BLaER1 treated with 17β-estradiol and CSF1 and Interleukin-3, amounts not matched to agents 10 nM and 100 nM (cell line): Measurements from ENCODE around the gene MTMR12.

Experiments used
- H3K27ac ChIP-seq, 11 experiments: shearing (Covaris generic); formaldehyde crosslinking; 2 replicates each; pipeline ENCODE4 v1.8.1; 2022
- H3K27me3 ChIP-seq, 11 experiments: shearing (Covaris generic); formaldehyde crosslinking; 2 replicates each; pipeline ENCODE4 v1.8.1; 2022
- H3K36me3 ChIP-seq, 11 experiments: shearing (Covaris generic); formaldehyde crosslinking; 2 replicates each; pipeline ENCODE4 v1.8.1; 2022
- H3K4me1 ChIP-seq, 10 experiments: shearing (Covaris generic); formaldehyde crosslinking; 2 replicates each; pipeline ENCODE4 v1.8.1; 2022
- H3K4me2 ChIP-seq, 11 experiments: shearing (Covaris generic); formaldehyde crosslinking; 2 replicates each; pipeline ENCODE4 v1.8.1; 2022
- H3K4me3 ChIP-seq, 10 experiments: shearing (Covaris generic); formaldehyde crosslinking; 2 replicates each; pipeline ENCODE4 v1.8.1; 2022
- H3K9ac ChIP-seq, 11 experiments: shearing (Covaris generic); formaldehyde crosslinking; 2 replicates each; pipeline ENCODE4 v1.8.1; 2022
- H3K9me3 ChIP-seq, 11 experiments: shearing (Covaris generic); formaldehyde crosslinking; replicated peaks in 1 of 11; 2 replicates each; pipeline ENCODE4 v1.8.1; 2022
- H4K20me1 ChIP-seq, 11 experiments: shearing (Covaris generic); formaldehyde crosslinking; 2 replicates each; pipeline ENCODE4 v1.8.1; 2022
- Cebpa-rat ChIP-seq, 11 experiments: shearing (Covaris generic); IDR thresholded peaks; 2 replicates each; pipeline ENCODE4 v1.8.1; 2022

The MTMR12 gene

DNA sequence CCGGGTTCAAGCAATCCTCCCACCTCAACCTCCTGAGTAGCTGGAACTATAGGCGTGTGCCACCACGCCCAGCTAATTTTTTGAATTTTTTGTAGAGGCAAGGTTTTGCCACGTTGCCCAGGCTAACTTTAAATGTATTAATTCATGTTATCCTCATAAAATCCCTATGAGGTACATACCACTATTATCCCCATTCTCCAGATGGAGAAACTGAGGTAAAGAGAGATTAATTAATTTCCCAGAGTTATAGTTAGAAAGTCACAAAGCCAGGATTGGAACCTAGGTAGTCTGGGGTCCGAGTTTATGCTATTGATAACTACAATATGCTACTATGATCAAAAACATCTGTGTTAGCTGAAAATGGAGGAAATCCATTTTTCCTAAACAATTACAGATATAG, 106.7 kb downstream of the MTMR12 start:
- TF ChIP-seq Cebpa-rat (IDR thresholded peaks at IDR 0.05), result no peak
- peaks cover 0 to 19% (median 12%) of the 10 kb centered on the region in 11 experiments; a peak in 12 of 22 replicates for H3K9me3 ChIP-seq
- no peaks in the 10 kb centered on the region for H4K20me1 ChIP-seq
- H3K9ac ChIP-seq, result no peak overlapping the region
- H3K27ac ChIP-seq, result peak overlapping the region in 1 of 11 experiments; percentile 64; a peak in 1 of 22 replicates
- H3K4me1 ChIP-seq, result peaks cover 4 to 72% (median 10%) of the 10 kb centered on the region in 10 experiments; a peak in 19 of 20 replicates
- H3K4me2 ChIP-seq, result peak overlapping the region in 3 of 11 experiments; percentile 46 to 53 (median 47); a peak in 4 of 22 replicates
- no peak overlapping the region for H3K4me3 ChIP-seq
- H3K27me3 ChIP-seq, result no peaks in the 10 kb centered on the region
- no peaks in the 10 kb centered on the region for H3K36me3 ChIP-seq

DNA sequence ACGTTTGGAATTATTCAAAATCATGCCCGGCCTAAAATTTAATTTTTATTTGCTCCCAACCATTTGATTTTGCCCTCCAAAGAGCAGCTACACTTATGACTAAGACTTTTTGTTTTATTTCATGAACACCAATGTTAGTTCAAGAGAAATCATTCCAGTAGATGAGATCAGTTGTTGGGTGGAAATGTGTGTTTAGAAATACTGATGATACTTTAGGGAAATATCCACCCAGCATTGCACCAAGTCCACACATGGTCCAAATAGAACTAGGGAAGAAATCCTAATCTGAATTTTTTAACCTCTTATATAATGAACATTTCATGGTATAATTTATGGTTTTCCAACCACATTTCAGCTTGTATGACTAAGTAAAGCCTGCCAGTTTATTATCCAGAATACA, 110.3 kb downstream of the MTMR12 start:
- Histone ChIP-seq H3K4me3 (no peak overlapping the region), H4K20me1 (no peaks in the 10 kb centered on the region), H3K27ac (no peak overlapping the region), H3K4me1 (peaks cover 0 to 65% (median 0%) of the 10 kb centered on the region in 10 experiments; a peak in 6 of 20 replicates), H3K4me2 (peak overlapping the region in 3 of 11 experiments; percentile 47 to 88 (median 73); a peak in 4 of 22 replicates), H3K9me3 (peaks cover 0 to 7% (median 5%) of the 10 kb centered on the region in 11 experiments; a peak in 12 of 22 replicates), H3K9ac (no peak overlapping the region), H3K27me3 (no peaks in the 10 kb centered on the region), H3K36me3 (no peaks in the 10 kb centered on the region)
- TF ChIP-seq Cebpa-rat (IDR thresholded peaks at IDR 0.05), result no peak

DNA sequence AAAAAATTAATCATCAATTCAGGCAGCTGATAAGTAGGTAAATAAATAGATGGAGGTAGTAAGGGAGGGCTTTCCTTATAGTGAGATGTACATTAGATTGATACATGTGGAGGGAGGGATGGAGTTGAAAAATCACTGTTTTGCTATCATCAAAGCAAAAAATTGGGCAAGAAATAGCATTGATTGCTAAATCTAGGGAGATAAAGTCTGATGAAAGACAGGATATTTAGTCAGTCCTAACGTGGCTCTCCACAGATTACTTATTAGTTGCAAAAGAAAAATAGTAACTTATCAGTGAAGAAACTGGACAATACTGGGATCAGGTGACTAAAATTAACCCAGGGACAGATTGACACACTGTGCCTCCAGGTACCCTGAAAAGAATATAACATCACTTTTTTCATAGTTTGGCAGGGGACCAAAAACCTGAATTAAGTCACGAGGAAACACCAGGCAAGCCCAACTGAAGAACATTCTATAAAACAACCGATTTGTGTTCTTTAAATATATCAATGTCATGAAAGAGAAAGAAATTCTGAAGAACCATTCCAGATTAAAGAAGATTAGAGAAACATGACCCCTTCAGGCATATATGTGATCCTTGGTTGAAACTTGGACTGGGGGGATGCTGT, 111.5 kb downstream of the MTMR12 start:
- H3K9ac ChIP-seq, result no peak overlapping the region
- H3K27me3 ChIP-seq, result no peaks in the 10 kb centered on the region
- no peaks in the 10 kb centered on the region for H3K9me3 ChIP-seq
- no peak overlapping the region for H3K27ac ChIP-seq
- TF ChIP-seq Cebpa-rat (IDR thresholded peaks at IDR 0.05), result no peak
- no peak overlapping the region for H3K4me3 ChIP-seq
- peak overlapping the region in 4 of 11 experiments; percentile 9 to 53 (median 28); a peak in 6 of 22 replicates for H3K4me2 ChIP-seq
- H3K4me1 ChIP-seq, result peaks cover 0 to 53% (median 0%) of the 10 kb centered on the region in 10 experiments; a peak in 7 of 20 replicates
- H3K36me3 ChIP-seq, result no peaks in the 10 kb centered on the region
- H4K20me1 ChIP-seq, result no peaks in the 10 kb centered on the region

DNA sequence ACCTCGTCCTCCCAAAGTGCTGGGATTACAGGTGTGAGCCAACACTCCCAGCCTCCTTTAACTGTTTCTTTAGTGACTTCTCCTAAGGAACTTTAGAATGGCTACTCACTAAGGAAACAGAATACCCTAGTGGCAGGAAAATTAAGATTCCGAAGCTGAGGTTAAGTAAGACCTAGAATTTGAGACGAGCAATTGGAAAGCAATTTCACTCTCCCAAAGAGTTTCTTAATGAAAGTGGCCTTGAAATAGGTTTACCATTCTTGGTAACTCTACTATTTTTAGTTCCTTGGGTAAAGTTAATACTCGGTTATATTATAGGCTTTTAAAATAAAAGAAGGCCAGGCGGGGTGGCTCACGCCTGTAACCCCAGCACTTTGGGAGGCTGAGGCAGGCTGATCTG, 115.7 kb downstream of the MTMR12 start:
- Histone ChIP-seq H3K4me1 (peaks cover 0 to 50% (median 10%) of the 10 kb centered on the region in 10 experiments; a peak in 14 of 20 replicates), H4K20me1 (no peaks in the 10 kb centered on the region), H3K9me3 (no peaks in the 10 kb centered on the region), H3K36me3 (no peaks in the 10 kb centered on the region), H3K9ac (no peak overlapping the region), H3K4me3 (no peak overlapping the region), H3K27ac (no peak overlapping the region), H3K4me2 (no peak overlapping the region), H3K27me3 (no peaks in the 10 kb centered on the region)
- TF ChIP-seq Cebpa-rat (IDR thresholded peaks at IDR 0.05), result no peak

DNA sequence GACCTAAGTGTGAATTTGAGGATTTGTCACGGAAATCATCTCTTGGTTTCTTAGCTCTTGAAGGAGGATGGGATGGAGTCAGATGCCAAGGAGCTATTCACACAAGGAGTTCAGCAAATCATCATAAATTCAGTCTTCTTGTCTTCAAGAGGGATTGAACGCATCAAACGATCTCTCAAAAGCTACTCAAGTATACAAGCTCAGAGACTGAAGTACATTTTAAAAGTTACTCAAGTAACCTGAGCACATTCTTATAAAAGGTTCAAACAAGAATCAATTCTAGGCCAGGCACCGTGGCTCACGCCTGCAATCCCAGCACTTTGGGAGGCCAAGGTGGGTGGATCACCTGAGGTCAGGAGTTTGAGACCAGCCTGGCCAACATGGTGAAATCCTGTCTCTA, 117.5 kb downstream of the MTMR12 start:
- Histone ChIP-seq H3K9ac (no peak overlapping the region), H3K4me1 (peaks cover 0 to 37% (median 10%) of the 10 kb centered on the region in 10 experiments; a peak in 14 of 20 replicates), H3K27me3 (no peaks in the 10 kb centered on the region), H4K20me1 (no peaks in the 10 kb centered on the region), H3K9me3 (no peaks in the 10 kb centered on the region), H3K36me3 (no peaks in the 10 kb centered on the region), H3K27ac (no peak overlapping the region), H3K4me3 (no peak overlapping the region), H3K4me2 (no peak overlapping the region)
- no peak for TF ChIP-seq Cebpa-rat (IDR thresholded peaks at IDR 0.05)

DNA sequence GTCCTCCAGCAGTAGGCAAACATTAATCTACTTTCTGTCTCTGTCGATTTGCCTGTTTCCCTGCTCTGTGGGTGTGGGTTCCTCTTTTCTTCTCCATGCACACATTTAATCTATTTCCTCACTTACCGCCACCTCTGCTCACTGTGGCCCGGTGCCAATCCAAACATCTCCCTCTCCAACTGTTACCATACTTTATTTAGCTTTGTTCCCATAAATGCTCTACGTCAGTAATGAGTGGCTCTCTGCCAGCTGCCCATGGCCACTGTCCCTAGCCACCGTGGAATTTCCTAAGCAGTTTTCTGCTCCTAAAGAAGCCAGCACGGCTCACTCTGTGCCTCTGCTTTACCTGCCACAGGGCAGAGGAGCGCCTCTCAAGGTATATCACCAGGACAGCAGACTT, 119.1 kb downstream of the MTMR12 start:
- H3K27ac ChIP-seq, result peak overlapping the region in 5 of 11 experiments; percentile 50 to 79 (median 66); a peak in 8 of 22 replicates
- no peaks in the 10 kb centered on the region for H3K27me3 ChIP-seq
- H3K4me2 ChIP-seq, result peak overlapping the region in 9 of 11 experiments; percentile 2 to 91 (median 67); a peak in 12 of 22 replicates
- H4K20me1 ChIP-seq, result no peaks in the 10 kb centered on the region
- peaks cover 0 to 34% (median 10%) of the 10 kb centered on the region in 10 experiments; a peak in 14 of 20 replicates for H3K4me1 ChIP-seq
- peaks cover 0 to 12% (median 5%) of the 10 kb centered on the region in 11 experiments; a peak in 12 of 22 replicates for H3K9me3 ChIP-seq
- no peak for TF ChIP-seq Cebpa-rat (IDR thresholded peaks at IDR 0.05)
- H3K9ac ChIP-seq, result peak overlapping the region in 4 of 11 experiments; percentile 33 to 79 (median 64); a peak in 6 of 22 replicates
- H3K4me3 ChIP-seq, result peak overlapping the region in 3 of 10 experiments; percentile 7 to 19 (median 12); a peak in 2 of 20 replicates
- H3K36me3 ChIP-seq, result no peaks in the 10 kb centered on the region

DNA sequence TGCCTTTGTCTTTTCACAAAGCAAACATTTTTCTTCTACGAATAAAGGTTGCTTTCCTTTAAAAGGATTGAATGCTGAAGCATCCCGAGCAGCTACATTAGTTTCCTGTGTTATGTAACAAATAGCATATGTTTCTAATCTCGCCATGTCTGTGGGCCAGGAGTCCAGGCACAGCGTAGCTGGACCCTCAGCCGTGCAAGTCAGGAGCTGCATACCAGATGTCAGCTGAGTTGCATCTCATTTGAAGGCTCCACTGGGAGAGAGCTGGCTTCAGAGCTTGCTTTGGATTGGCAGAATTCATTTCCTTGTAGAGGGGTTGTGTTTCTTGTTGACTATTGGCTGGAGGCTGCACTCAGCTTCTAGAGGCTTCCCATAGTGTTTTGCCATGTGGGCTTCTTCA, 122.6 kb downstream of the MTMR12 start:
- Histone ChIP-seq H4K20me1 (no peaks in the 10 kb centered on the region), H3K9me3 (peaks cover 12 to 31% (median 19%) of the 10 kb centered on the region in 11 experiments), H3K27ac (no peak overlapping the region), H3K4me3 (no peak overlapping the region), H3K27me3 (no peaks in the 10 kb centered on the region), H3K4me1 (peaks cover 0 to 28% (median 10%) of the 10 kb centered on the region in 10 experiments; a peak in 14 of 20 replicates), H3K9ac (no peak overlapping the region), H3K4me2 (no peak overlapping the region), H3K36me3 (no peaks in the 10 kb centered on the region)
- no peak for TF ChIP-seq Cebpa-rat (IDR thresholded peaks at IDR 0.05)

DNA sequence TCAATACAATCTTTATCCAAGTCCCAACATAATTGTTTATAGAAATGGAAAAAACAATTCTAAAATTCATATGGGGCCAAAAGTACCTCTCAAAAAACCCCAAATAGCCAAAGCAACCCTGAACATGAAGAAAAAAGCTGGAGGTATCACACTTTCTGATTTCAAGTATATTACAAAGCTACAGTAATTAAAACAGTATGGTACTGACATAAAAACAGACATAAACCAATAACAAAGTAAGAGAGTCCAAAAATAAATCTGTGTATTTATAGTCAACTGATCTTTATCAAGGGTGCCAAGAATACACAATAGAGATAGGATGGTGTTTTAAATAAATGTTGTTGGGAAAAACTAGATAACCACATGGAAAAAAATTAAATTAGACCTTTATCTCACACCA, 125.1 kb downstream of the MTMR12 start:
- Histone ChIP-seq H3K36me3 (no peaks in the 10 kb centered on the region), H3K9ac (no peak overlapping the region), H3K9me3 (peaks cover 12 to 31% (median 19%) of the 10 kb centered on the region in 11 experiments), H3K4me1 (peaks cover 0 to 12% (median 3%) of the 10 kb centered on the region in 10 experiments; a peak in 9 of 20 replicates), H3K4me2 (no peak overlapping the region), H4K20me1 (no peaks in the 10 kb centered on the region), H3K27ac (no peak overlapping the region), H3K27me3 (no peaks in the 10 kb centered on the region), H3K4me3 (no peak overlapping the region)
- no peak for TF ChIP-seq Cebpa-rat (IDR thresholded peaks at IDR 0.05)

DNA sequence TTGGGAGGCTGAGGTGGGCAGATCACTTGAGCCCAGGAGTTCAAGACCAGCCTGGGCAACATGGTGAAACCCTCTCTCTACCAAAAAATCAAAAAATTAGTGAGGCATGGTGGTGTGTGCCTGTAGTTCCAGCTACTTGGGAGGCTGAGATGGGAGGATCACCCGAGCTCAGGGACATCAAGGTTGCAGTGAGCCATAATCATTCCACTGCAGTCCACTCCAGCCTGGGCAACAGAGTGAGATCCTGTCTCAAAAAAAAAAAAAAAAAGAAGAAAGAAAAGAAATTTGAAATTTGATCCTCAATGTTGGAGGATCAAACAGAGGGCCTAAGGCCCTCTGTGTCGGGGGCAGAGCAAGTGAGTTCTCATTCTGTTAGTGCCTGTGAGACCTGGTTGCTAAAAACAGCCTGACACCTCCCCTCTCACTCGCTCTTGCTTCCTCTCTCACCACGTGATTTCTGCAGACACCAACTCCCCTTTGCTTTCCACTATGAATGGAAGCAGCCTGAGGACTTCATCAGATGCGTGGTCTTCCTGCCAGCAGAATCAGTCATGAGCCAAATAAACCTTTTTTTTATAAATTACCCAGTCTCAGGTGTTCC, 130.2 kb downstream of the MTMR12 start:
- no peaks in the 10 kb centered on the region for H3K36me3 ChIP-seq
- H3K27me3 ChIP-seq, result no peaks in the 10 kb centered on the region
- H4K20me1 ChIP-seq, result no peaks in the 10 kb centered on the region
- no peak overlapping the region for H3K4me3 ChIP-seq
- peak overlapping the region in 1 of 11 experiments; percentile 28; a peak in 1 of 22 replicates for H3K27ac ChIP-seq
- peak overlapping the region in 8 of 11 experiments; percentile 1 to 59 (median 24); a peak in 11 of 22 replicates for H3K4me2 ChIP-seq
- peaks cover 4 to 14% (median 8%) of the 10 kb centered on the region in 11 experiments for H3K9me3 ChIP-seq
- peaks cover 0 to 10% (median 6%) of the 10 kb centered on the region in 10 experiments; a peak in 9 of 20 replicates for H3K4me1 ChIP-seq
- no peak for TF ChIP-seq Cebpa-rat (IDR thresholded peaks at IDR 0.05)
- H3K9ac ChIP-seq, result no peak overlapping the region
